Measurements from ENCODE around the gene CASP14. TPM values are rescaled to one million over a fixed set of nuclear protein-coding genes. Genes with fewer than 3 reads are reported as not detected.

Gene CASP14
- total and polyA plus RNA-seq, 10 of the 15 experiments (the other 5 are each of a cell fraction or from before 2014, with no cell fraction given) = 0.06 to 0.40 (median 0.13) TPM; not detected in 2

- TF ChIP-seq E4F1 (IDR thresholded peaks at IDR 0.05; ENCODE audit: borderline replicate concordance, partially characterized antibody) = no peak
- TF ChIP-seq HDAC6 (IDR thresholded peaks at IDR 0.05; ENCODE audit: unreplicated experiment) = no peak
- TF ChIP-seq POLR2A (IDR thresholded peaks at IDR 0.05; ENCODE audit: low read depth, low read length) = no peak
- no peak for TF ChIP-seq RCOR1 (conservative IDR thresholded peaks at IDR 0.05; ENCODE audit: low read depth, low read length)
- no peak for TF ChIP-seq ZNF24 (IDR thresholded peaks at IDR 0.05)
- no peak for TF ChIP-seq CTCF (IDR thresholded peaks at IDR 0.05 in 2 of 3, conservative IDR thresholded peaks at IDR 0.05 in 1 of 3; ENCODE audit: control insufficient read depth in 2 of 3, extremely low read depth in 1 of 3, insufficient read depth in 1 of 3, low read depth in 3 of 3, low read length in 3 of 3)
- TF ChIP-seq USF2 (IDR thresholded peaks at IDR 0.05; ENCODE audit: borderline replicate concordance, low read depth, low read length) = no peak
- TF ChIP-seq SREBF1 (IDR thresholded peaks at IDR 0.05; ENCODE audit: low read length) = no peak
Observed at GRCh38 chr19:15031675-15032074, 17.6 kb upstream of the CASP14 start (continued).

Data from GM12878 (cell line).